HG03354 (cell line): ENCODE results near the gene KCNH1.

Experiments used
- ATAC-seq: cut with Tn5 transposase; IDR thresholded peaks from one replicate; pipeline ENCODE4 v1.9.1; 2021; ENCODE audit warnings: mild to moderate bottlenecking; ENCODE audit not compliant: unreplicated experiment, poor library complexity, severe bottlenecking

The KCNH1 gene

GRCh38 chr1:210938416-210938925 is 195.5 kb downstream of the KCNH1 start:
- no peak for ATAC-seq

- no peak for ATAC-seq
Measured at GRCh38 chr1:210937846-210938245, 196.1 kb downstream of the KCNH1 start.

- ATAC-seq: no peak
Measured at GRCh38 chr1:210935905-210936304, 198.0 kb downstream of the KCNH1 start.

- ATAC-seq: no peak
Measured at GRCh38 chr1:210932104-210932503, 201.8 kb downstream of the KCNH1 start.

GRCh38 chr1:210922666-210923065 is 211.3 kb downstream of the KCNH1 start:
- no peak for ATAC-seq

GRCh38 chr1:210920716-210921694 is 212.9 kb downstream of the KCNH1 start:
- ATAC-seq: no peak

- no peak for ATAC-seq
Measured at GRCh38 chr1:210920258-210920657, 213.7 kb downstream of the KCNH1 start.

- ATAC-seq: no peak
Measured at GRCh38 chr1:210918893-210919292, 215.1 kb downstream of the KCNH1 start.

GRCh38 chr1:210917560-210918169 is 216.3 kb downstream of the KCNH1 start:
- ATAC-seq: no peak

GRCh38 chr1:210916548-210916947 is 217.4 kb downstream of the KCNH1 start:
- ATAC-seq: no peak

GRCh38 chr1:210915890-210916507 is 217.9 kb downstream of the KCNH1 start:
- no peak for ATAC-seq

GRCh38 chr1:210912752-210913151 is 221.2 kb downstream of the KCNH1 start:
- ATAC-seq: no peak

- no peak for ATAC-seq
Measured at GRCh38 chr1:210910020-210910575, 223.8 kb downstream of the KCNH1 start.

- no peak for ATAC-seq
Measured at GRCh38 chr1:210908791-210909190, 225.2 kb downstream of the KCNH1 start.

GRCh38 chr1:210908257-210908656 is 225.7 kb downstream of the KCNH1 start:
- no peak for ATAC-seq

- no peak for ATAC-seq
Measured at GRCh38 chr1:210907251-210907805, 226.6 kb downstream of the KCNH1 start.

- ATAC-seq: no peak
Measured at GRCh38 chr1:210905944-210906453, 227.9 kb downstream of the KCNH1 start.

- no peak for ATAC-seq
Measured at GRCh38 chr1:210905365-210905904, 228.5 kb downstream of the KCNH1 start.

- no peak for ATAC-seq
Measured at GRCh38 chr1:210901981-210902770, 231.8 kb downstream of the KCNH1 start.
